GM13976 (cell line): Measurements from ENCODE around the gene BRD9.

ENCODE experiments used
- DNase-seq: peaks from one replicate; pipeline ENCODE4 v3.0.0; 2012; ENCODE audit warnings: low spot score
- in situ Hi-C: fragments of 300-500 bp; cut with MboI; formaldehyde crosslinking; loops from one replicate; pipeline ENCODE4 v1.12.0; 2022; ENCODE audit warnings: low sequenced_read_pairs, mixed read lengths, inconsistent platforms; ENCODE audit not compliant: unreplicated experiment
- TF ChIP-seq, protein P1 (sequence below): IDR thresholded peaks from 2 replicates; pipeline ENCODE4 v1.5.1; 2012; ENCODE audit warnings: borderline replicate concordance, mild to moderate bottlenecking; ENCODE audit not compliant: insufficient read depth; ENCODE audit errors: extremely low read depth, missing control alignments, control extremely low read depth

The BRD9 gene

DNA sequence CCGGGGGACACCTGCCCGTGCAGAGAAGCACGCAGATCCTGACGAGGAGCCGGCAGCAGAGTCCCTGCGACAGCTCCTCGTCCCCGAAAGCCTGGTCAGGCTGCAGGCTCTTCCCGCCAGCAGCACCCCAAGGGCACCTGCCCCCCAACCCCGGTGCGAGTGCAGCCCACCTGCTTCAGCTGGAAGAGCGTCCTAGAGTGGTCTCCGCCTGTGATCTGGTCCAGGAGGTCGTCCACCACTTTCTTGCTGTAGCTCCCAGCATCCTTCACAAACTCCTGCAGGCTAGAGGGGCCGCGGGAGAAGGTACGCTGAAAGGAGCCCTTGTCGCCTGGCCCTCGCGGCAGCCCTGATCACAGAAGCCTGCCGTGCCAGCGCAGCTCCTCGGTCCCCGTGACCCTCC, 16.7 kb downstream of the BRD9 start:
- TF ChIP-seq, protein P1, sequence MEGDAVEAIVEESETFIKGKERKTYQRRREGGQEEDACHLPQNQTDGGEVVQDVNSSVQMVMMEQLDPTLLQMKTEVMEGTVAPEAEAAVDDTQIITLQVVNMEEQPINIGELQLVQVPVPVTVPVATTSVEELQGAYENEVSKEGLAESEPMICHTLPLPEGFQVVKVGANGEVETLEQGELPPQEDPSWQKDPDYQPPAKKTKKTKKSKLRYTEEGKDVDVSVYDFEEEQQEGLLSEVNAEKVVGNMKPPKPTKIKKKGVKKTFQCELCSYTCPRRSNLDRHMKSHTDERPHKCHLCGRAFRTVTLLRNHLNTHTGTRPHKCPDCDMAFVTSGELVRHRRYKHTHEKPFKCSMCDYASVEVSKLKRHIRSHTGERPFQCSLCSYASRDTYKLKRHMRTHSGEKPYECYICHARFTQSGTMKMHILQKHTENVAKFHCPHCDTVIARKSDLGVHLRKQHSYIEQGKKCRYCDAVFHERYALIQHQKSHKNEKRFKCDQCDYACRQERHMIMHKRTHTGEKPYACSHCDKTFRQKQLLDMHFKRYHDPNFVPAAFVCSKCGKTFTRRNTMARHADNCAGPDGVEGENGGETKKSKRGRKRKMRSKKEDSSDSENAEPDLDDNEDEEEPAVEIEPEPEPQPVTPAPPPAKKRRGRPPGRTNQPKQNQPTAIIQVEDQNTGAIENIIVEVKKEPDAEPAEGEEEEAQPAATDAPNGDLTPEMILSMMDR = no peak
- DNase-seq = no peak
- in situ Hi-C loops = no loop called here

DNA sequence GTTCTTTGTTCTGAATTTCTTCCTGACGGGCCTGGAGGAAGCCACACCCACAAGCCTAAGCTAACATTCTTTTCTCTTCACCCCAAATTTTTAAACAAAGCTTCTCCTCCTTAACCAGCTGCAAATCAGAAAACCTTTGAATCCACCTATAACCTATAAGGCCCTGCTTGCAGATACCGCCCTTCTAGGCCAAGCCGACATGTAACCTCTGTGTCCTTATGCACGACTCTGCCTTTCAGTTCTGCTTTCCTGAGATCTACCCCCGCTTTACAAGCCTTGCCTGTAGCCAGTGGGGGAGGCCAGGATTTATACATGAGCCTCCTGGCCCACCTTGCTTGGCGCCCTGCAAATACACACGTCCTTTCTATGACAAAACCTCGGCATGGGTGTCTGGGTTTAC, 19.3 kb downstream of the BRD9 start:
- TF ChIP-seq, protein P1 = no peak
- in situ Hi-C loops = no loop called here
- DNase-seq = peak; percentile 78

DNA sequence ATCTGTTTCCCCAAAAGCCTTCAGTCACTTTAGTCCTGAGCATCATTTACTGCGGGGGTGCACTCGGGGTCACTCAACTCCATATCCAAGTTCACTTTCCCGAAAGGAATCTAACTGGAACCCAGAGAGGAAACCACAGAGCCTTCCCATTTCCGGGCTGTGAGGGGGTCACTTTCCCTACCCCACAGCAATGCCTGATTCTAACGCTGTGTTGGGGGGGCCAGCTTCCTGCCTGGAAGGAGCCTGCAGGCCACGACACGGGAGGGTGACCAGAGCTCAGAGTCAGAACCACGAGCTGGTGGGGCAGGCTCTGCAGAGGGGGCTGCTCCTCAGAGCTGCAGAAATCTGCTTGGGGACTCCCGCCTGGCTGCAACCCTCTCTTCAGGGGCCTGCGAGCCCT, 20.3 kb downstream of the BRD9 start:
- in situ Hi-C loops = no loop called here
- TF ChIP-seq, protein P1 = no peak
- DNase-seq = no peak

DNA sequence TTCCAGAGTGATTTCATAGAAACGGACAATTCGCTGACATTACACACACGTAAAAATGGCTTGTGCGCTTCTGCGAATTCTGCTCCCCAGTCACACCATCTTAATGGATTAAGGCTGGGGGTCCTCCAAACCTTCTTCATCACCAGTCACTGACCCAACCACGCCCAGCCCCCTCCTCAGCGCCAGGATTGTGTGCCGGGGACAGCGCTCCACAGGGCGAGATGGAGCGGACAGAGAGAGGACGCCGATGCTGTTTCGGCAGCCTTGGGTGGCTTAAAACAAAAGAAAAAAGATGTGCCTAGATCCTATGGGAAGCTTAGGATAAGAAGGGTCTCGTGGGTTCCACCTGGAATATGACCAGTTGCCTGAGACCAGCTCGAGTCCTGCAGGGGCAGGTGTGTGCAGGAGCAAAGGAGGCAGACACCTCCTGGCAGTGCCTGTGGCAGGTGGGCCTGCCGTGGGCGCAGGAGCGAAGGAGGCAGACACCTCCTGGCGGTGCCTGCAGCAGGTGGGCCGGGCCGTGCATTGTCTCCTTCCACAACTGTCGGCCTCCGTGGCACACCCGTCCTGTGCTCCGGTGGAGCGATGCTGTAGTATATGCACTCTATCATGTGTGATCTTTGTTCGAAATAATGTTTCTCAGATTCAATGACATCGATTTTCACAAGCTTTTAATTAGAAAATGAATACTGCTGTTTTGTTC, 20.9 kb downstream of the BRD9 start:
- TF ChIP-seq, protein P1 = no peak
- DNase-seq = no peak
- in situ Hi-C loops = no loop called here

DNA sequence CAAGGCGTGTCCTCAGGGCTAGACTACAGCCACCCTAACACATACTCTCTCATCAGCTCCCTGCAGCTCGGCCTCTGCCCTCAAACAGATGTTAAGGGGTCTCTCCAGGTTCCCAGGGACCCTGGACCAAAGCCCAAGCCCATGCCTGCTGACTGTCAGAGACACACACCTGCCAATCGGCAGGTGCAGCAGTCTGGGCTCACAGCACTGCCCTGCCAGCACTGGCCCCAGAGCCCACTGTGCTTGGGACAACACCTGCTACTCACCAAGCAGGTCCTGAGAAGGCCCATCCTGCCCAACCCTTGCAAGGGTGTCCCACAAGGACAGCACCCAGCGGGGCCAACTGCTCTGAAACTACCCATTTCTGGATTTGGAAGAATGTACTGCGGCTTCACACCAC, 21.6 kb downstream of the BRD9 start:
- TF ChIP-seq, protein P1 = no peak

DNA sequence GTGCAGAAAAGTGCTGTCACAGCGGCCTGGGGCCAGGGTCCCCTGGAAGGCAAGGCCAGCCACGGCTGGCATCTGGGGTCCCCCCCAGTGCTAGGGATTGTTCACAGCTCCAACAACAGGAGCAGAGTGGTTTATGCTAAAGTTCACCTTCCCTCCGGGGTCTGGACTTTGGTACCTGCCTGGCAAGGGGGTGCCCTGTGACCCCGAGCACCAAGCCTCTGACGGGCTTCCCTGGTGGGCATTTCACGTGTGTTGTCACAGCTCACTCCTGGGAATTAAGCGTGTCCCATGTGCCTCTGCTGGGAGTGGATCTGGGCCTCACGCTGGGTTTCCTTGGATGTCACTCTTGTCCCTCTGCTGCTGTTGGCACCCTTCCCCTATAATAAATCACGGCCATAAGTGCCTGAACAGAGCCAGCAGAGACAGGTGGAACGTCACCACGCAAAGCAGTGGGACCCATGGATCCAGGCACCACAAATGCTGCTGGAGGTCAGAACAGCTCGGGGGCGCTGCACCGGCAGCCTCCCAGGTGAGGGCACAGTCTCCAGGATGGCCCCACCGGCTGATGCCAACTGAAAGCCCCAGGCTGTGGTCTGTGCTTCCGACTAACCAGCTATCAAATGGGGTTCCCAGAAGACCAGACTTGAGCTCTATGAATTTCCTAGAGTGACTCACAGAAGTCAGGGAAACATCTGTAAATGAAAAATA, 24.0 kb downstream of the BRD9 start:
- TF ChIP-seq, protein P1 = no peak
- no peak for DNase-seq
- in situ Hi-C loops = no loop called here

More for the DNA sequence above, 21.6 kb downstream of the BRD9 start:
- no peak for DNase-seq
- in situ Hi-C loops = no loop called here
